ENCODE results near the gene MAP3K5. TPM values are rescaled to one million over a fixed set of nuclear protein-coding genes. Genes with fewer than 3 reads are reported as not detected.

MAP3K5 gene
- total RNA-seq, 1 donor from 2014 or later: 1.6 TPM

DNA sequence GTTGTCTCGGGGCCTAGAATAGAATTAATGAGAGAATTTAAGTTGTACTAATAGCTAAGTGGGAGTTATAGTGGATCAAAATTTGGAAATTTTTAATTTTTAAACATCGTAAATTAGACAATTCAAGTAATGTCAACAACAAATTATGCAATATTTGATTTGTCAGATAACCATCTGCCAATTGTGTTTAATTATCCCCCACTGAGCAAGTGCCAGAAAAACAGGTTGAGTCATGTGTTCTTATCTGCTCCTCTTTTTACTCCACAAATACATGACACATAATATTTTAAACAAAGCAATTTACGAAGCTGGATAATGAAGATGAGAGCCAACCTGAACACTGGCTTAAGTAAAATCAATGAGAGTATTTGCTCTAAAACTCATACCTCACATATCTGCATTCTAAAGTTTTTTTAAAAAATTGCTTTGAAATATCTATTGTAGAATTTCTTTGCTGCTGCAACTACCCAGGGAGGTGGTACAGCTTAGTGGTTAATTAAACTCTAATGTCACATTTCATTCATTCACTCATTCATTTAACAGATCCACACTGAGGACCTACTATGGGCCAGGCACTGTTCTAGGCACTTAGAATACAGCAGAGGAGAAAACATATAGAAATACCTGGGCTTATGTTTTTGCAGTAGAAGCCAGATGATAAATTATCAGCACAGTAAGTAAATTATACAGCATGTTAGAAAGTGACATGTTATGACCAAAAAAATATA is 184.9 kb downstream of the MAP3K5 start:
- Mint-ChIP-seq H3K27ac (ENCODE audit: unreplicated experiment) (no peak overlapping the region), H3K27me3 (ENCODE audit: unreplicated experiment) (no peaks in the 10 kb centered on the region), H3K4me1 (ENCODE audit: unreplicated experiment) (peaks cover 45% of the 10 kb centered on the region), H3K36me3 (ENCODE audit: unreplicated experiment) (no peaks in the 10 kb centered on the region), H3K9me3 (ENCODE audit: unreplicated experiment) (no peaks in the 10 kb centered on the region), H3K4me3 (ENCODE audit: unreplicated experiment) (no peak overlapping the region)
- TF ChIP-seq, protein P1, sequence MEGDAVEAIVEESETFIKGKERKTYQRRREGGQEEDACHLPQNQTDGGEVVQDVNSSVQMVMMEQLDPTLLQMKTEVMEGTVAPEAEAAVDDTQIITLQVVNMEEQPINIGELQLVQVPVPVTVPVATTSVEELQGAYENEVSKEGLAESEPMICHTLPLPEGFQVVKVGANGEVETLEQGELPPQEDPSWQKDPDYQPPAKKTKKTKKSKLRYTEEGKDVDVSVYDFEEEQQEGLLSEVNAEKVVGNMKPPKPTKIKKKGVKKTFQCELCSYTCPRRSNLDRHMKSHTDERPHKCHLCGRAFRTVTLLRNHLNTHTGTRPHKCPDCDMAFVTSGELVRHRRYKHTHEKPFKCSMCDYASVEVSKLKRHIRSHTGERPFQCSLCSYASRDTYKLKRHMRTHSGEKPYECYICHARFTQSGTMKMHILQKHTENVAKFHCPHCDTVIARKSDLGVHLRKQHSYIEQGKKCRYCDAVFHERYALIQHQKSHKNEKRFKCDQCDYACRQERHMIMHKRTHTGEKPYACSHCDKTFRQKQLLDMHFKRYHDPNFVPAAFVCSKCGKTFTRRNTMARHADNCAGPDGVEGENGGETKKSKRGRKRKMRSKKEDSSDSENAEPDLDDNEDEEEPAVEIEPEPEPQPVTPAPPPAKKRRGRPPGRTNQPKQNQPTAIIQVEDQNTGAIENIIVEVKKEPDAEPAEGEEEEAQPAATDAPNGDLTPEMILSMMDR (IDR thresholded peaks at IDR 0.05): no peak
- DNase-seq (ENCODE audit: extremely low spot score, unreplicated experiment): no peak

DNA sequence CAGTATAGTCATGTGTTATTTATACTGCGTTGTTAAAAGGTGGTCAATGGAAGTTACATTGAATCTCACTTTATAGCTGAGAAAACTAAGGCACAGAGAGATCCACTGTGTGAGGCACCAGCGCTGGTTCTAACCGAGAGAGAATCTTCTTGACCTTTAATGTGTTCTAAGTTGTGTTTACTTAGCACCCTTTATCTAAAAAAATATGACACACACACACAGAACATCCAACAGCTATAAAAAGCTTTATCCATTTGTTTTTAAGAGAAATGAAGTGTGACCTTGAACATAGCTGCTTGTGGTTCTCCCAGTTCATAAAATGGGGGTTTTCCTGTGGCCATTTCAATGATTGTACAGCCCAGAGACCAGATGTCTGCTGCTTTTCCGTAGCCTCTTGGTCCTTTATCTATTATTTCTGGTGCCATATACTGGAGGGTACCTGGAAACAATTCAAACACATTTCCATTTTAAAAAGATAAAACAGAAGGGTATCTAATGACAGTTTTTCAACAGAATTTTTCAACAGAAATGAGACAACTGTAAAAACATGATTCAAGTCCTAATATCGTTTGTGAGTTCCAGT is 187.3 kb downstream of the MAP3K5 start:
- Mint-ChIP-seq H3K27ac (ENCODE audit: unreplicated experiment) (no peak overlapping the region), H3K4me1 (ENCODE audit: unreplicated experiment) (peaks cover 40% of the 10 kb centered on the region), H3K27me3 (ENCODE audit: unreplicated experiment) (no peaks in the 10 kb centered on the region), H3K36me3 (ENCODE audit: unreplicated experiment) (no peaks in the 10 kb centered on the region), H3K4me3 (ENCODE audit: unreplicated experiment) (no peak overlapping the region), H3K9me3 (ENCODE audit: unreplicated experiment) (no peaks in the 10 kb centered on the region)
- no peak for DNase-seq (ENCODE audit: extremely low spot score, unreplicated experiment)
- TF ChIP-seq, protein P1 (IDR thresholded peaks at IDR 0.05): no peak

DNA sequence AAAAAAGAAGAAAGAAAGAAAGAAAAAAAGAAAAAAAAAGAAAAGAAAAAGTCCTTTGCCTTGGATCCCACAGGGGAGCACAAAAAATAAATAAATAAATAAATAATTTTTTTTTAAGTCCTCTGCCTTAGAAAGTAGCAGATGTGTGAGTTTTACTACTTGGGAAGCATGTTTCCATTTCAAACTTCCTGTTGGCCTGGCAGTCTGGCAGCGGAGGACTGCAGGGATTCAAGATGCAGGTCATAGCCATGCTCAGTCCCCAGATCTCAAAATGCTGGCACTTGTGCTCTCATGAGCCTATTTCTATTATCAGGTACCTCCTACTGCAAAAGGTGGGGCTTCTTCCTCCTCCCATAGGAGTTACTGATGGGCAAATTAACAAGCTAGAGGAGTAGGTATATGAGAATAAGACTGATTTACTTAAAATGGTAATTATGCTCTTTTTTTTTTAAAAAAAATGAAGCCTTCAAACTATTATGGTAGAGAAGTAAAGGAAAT is 187.9 kb downstream of the MAP3K5 start:
- no peak overlapping the region for H3K4me3 Mint-ChIP-seq (ENCODE audit: unreplicated experiment)
- H3K9me3 Mint-ChIP-seq (ENCODE audit: unreplicated experiment): no peaks in the 10 kb centered on the region

DNA sequence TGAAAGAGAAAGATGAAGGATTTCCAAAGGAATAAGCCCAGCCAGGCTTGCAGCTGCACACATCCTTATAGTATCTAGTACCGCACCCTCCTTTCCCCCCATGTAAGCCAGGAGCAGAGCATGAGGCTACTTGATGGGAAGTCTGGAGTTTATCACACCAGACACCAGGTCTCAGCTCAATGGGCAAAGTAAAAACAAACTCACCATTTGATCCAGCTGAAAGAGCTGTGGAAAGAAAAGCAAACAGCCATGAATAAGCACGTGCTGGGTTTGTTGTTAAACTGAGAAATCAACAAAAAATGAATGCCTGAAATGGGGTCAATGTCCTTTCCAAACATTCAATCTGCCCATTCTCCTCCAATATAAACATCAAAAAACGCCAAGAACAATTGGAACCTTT is 191.5 kb downstream of the MAP3K5 start:
- no peak overlapping the region for H3K4me3 Mint-ChIP-seq (ENCODE audit: unreplicated experiment)
- H3K9me3 Mint-ChIP-seq (ENCODE audit: unreplicated experiment): no peaks in the 10 kb centered on the region
- H3K36me3 Mint-ChIP-seq (ENCODE audit: unreplicated experiment): no peaks in the 10 kb centered on the region
- no peaks in the 10 kb centered on the region for H3K27me3 Mint-ChIP-seq (ENCODE audit: unreplicated experiment)
- no peak for DNase-seq (ENCODE audit: extremely low spot score, unreplicated experiment)
- TF ChIP-seq, protein P1 (IDR thresholded peaks at IDR 0.05): no peak
- H3K4me1 Mint-ChIP-seq (ENCODE audit: unreplicated experiment): peaks cover 18% of the 10 kb centered on the region
- no peak overlapping the region for H3K27ac Mint-ChIP-seq (ENCODE audit: unreplicated experiment)

More for the DNA sequence above, 187.9 kb downstream of the MAP3K5 start:
- Mint-ChIP-seq H3K27me3 (ENCODE audit: unreplicated experiment) (no peaks in the 10 kb centered on the region), H3K4me1 (ENCODE audit: unreplicated experiment) (peaks cover 33% of the 10 kb centered on the region), H3K36me3 (ENCODE audit: unreplicated experiment) (no peaks in the 10 kb centered on the region), H3K27ac (ENCODE audit: unreplicated experiment) (no peak overlapping the region)
- DNase-seq (ENCODE audit: extremely low spot score, unreplicated experiment): no peak
- TF ChIP-seq, protein P1 (IDR thresholded peaks at IDR 0.05): no peak

DNA sequence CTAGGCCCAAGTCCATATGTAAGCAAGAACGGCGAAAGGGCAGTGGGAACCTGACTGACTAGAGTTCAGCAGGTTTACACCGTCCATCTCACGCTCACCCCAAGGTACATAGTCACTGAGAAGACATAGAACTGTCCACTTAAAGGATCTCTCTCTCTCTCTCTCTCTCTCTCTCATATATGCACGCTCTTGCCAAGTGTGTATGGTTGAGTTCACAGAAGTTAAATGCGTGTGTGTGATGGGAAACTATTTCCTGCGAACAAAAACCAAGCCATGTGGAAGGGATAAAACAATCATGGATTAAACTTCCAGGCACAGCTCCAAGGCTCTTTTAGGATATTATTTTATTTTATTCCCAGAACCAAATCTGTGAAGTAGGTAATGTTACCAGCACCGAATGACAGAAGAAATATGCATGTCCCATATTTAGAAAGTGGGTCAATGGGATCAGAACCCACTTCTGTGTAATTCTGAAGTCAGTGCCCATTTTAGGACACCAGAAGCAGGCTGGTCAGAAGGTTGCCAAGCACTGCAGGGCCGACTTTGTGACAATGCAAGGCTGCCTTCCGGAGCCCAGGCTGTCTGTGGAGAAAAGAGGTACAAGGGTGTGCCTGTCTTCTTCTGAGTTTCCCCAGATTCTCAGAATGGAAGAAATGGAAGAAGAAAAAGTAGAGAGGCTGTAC is 192.8 kb downstream of the MAP3K5 start:
- H3K4me3 Mint-ChIP-seq (ENCODE audit: unreplicated experiment): no peak overlapping the region
- no peak overlapping the region for H3K27ac Mint-ChIP-seq (ENCODE audit: unreplicated experiment)
- H3K36me3 Mint-ChIP-seq (ENCODE audit: unreplicated experiment): no peaks in the 10 kb centered on the region
- DNase-seq (ENCODE audit: extremely low spot score, unreplicated experiment): no peak
- H3K27me3 Mint-ChIP-seq (ENCODE audit: unreplicated experiment): no peaks in the 10 kb centered on the region
- no peaks in the 10 kb centered on the region for H3K9me3 Mint-ChIP-seq (ENCODE audit: unreplicated experiment)
- TF ChIP-seq, protein P1 (IDR thresholded peaks at IDR 0.05): no peak
- peaks cover 14% of the 10 kb centered on the region for H3K4me1 Mint-ChIP-seq (ENCODE audit: unreplicated experiment)

All from osteocyte (in vitro differentiated cells).